Prostate gland (tissue), 2 donors: ENCODE measurements around the gene RCBTB2.

Experiments used
- POLR2A ChIP-seq: fragments of 450-650 bp; IDR thresholded peaks from one replicate; pipeline ENCODE4 v1.6.1; 2016; ENCODE audit warnings: antibody characterized with exemption, mild to moderate bottlenecking
- POLR2AphosphoS5 ChIP-seq: sonication (generic); formaldehyde crosslinking; IDR thresholded peaks from one replicate; pipeline ENCODE4 v1.6.1; 2017; ENCODE audit warnings: antibody characterized with exemption
- TF ChIP-seq, protein P1 (sequence below), 4 experiments: fragments of 200-600 bp in 2 of 4; fragments of 450-650 bp in 2 of 4; sonication (generic) in 2 of 4; IDR thresholded peaks; 1 replicate in 3 of 4; 2 replicates in 1 of 4; pipeline ENCODE4 v1.5.1; 2016 to 2019; ENCODE audit warnings: antibody characterized with exemption in 4 of 4, mild to moderate bottlenecking in 2 of 4, moderate library complexity in 2 of 4

DNA sequence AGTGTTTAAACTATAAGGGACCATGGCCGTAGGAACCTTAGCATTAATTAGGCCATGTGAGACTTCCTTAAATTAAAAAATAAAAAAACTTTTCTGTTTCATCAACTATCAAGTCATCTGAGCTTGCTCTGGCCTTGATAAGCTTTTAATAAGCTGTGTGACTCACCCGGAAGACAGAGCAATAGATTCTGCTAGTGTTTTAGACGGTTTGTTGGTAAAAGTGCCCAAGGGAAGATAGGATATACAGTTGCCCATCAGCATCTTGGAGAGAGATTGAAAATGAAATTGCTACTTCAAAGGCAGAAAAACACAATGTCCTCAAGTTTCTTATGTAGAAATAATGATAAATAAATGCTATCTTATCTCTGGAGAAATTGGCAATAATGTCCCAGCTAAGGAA lies 31.2 kb upstream of the RCBTB2 start:
- TF ChIP-seq POLR2A (no peak), POLR2AphosphoS5 (no peak)
- TF ChIP-seq, protein P1, sequence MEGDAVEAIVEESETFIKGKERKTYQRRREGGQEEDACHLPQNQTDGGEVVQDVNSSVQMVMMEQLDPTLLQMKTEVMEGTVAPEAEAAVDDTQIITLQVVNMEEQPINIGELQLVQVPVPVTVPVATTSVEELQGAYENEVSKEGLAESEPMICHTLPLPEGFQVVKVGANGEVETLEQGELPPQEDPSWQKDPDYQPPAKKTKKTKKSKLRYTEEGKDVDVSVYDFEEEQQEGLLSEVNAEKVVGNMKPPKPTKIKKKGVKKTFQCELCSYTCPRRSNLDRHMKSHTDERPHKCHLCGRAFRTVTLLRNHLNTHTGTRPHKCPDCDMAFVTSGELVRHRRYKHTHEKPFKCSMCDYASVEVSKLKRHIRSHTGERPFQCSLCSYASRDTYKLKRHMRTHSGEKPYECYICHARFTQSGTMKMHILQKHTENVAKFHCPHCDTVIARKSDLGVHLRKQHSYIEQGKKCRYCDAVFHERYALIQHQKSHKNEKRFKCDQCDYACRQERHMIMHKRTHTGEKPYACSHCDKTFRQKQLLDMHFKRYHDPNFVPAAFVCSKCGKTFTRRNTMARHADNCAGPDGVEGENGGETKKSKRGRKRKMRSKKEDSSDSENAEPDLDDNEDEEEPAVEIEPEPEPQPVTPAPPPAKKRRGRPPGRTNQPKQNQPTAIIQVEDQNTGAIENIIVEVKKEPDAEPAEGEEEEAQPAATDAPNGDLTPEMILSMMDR (IDR thresholded peaks at IDR 0.05) = no peak
